Measurements from ENCODE around the gene IMPA2. TPM values are rescaled to one million over a fixed set of nuclear protein-coding genes. Genes with fewer than 3 reads are reported as not detected.
"Not testable (repeated sequence)": the region's sequence is repeated elsewhere in the genome, so short reads cannot be mapped to it uniquely, and the experiment has no call there.

The IMPA2 gene
- total and polyA plus RNA-seq, 2 of the 8 experiments (the other 6 are each of a cell fraction or from before 2014, with no cell fraction given), result 102 to 140 TPM

GRCh38 chr18:12067671-12068070 lies 86.4 kb downstream of the IMPA2 start (continued):
- TF ChIP-seq CHD1 (IDR thresholded peaks at IDR 0.05; ENCODE audit: low read depth, low read length) (no peak), MAX (IDR thresholded peaks at IDR 0.05) (no peak), RXRA (IDR thresholded peaks at IDR 0.05; ENCODE audit: insufficient read depth, low read depth, low read length) (no peak)

GRCh38 chr18:12068316-12068949 lies 87.1 kb downstream of the IMPA2 start:
- CTCF ChIA-PET (ENCODE audit: partially characterized antibody), result interaction anchor here (1.0 to 3.0 kb wide), 4 partner anchors 9 to 173 kb away, joined by 3 to 7 read pairs (median 4); no protein-coding TSS in a partner anchor
- H4K5ac ChIP-seq (ENCODE audit: insufficient read length, low read depth, low read length); H4K8ac ChIP-seq (ENCODE audit: extremely low read depth, insufficient read depth, low read length); DNase-seq (ENCODE audit: low read depth in 1 of 2, low spot score in 2 of 2); H2BK20ac ChIP-seq (ENCODE audit: low read length); H3K4me1 ChIP-seq (replicated peaks in 1 of 4; ENCODE audit: control insufficient read depth in 3 of 4, insufficient read depth in 4 of 4, low read length in 3 of 4); H3K18ac ChIP-seq (ENCODE audit: extremely low read depth, low read length); H3K27me3 ChIP-seq (replicated peaks in 1 of 4; ENCODE audit: control insufficient read depth in 3 of 4, extremely low read depth in 1 of 4, insufficient read depth in 3 of 4, low read length in 3 of 4); H2BK120ac ChIP-seq (replicated peaks; ENCODE audit: low read depth, low read length); H3K56ac ChIP-seq (replicated peaks; ENCODE audit: insufficient read length, low read depth, low read length); FAIRE-seq; H3K9me3 ChIP-seq (ENCODE audit: insufficient read depth in 2 of 2, low read depth in 1 of 2, low read length in 1 of 2); H2BK12ac ChIP-seq (ENCODE audit: low read depth, low read length); H3K27ac ChIP-seq (ENCODE audit: low read depth, low read length); H2BK15ac ChIP-seq (ENCODE audit: low read length); H3K79me1 ChIP-seq (ENCODE audit: low read depth, low read length); H3K4ac ChIP-seq (replicated peaks; ENCODE audit: insufficient read length, low read depth, low read length); H3K9ac ChIP-seq (replicated peaks in 1 of 4; ENCODE audit: extremely low read depth in 1 of 4, low read depth in 3 of 4, low read length in 3 of 4); H2AK5ac ChIP-seq (ENCODE audit: low read depth, low read length); H4K91ac ChIP-seq (replicated peaks; ENCODE audit: insufficient read length, low read length); H3K4me2 ChIP-seq (ENCODE audit: insufficient read depth in 1 of 2, low read depth in 2 of 2, low read length in 2 of 2); H3K36me3 ChIP-seq (ENCODE audit: control insufficient read depth in 2 of 4, insufficient read depth in 4 of 4, low read length in 3 of 4); H4K20me1 ChIP-seq (replicated peaks in 1 of 2; ENCODE audit: control insufficient read depth in 1 of 2, insufficient read depth in 2 of 2, low read length in 2 of 2); H3K4me3 ChIP-seq (ENCODE audit: extremely low read depth in 1 of 4, insufficient read depth in 2 of 4, low read depth in 3 of 4, low read length in 4 of 4); H3K23ac ChIP-seq (ENCODE audit: insufficient read length); H2AFZ ChIP-seq (ENCODE audit: low read length); H3K79me2 ChIP-seq (ENCODE audit: control insufficient read depth in 1 of 2, insufficient read depth in 2 of 2, low read length in 2 of 2); POLR2A ChIA-PET (ENCODE audit: partially characterized antibody); H3K23me2 ChIP-seq (ENCODE audit: low read depth, low read length); H3K14ac ChIP-seq (ENCODE audit: insufficient read length); H2BK5ac ChIP-seq (ENCODE audit: low read depth, low read length): not testable (repeated sequence)
- WGBS, 2 experiments (ENCODE audit: extremely low coverage in 1 of 2, insufficient coverage in 1 of 2, insufficient read length in 1 of 2, insufficient replicate concordance in 2 of 2, low coverage in 1 of 2, low lambda C conversion rate in 2 of 2, missing lambda C conversion rate in 1 of 2), result 94% methylated on average over 44 of the region's 44 CpGs; no CpG with 5 or more reads in 1 of the 2 experiments

Measured in H1 (cell line).